NCI-H2227 treated with DMSO at 0.1 percent for 48 hours (cell line): ENCODE measurements around the gene RSRP1.
A peak's percentile ranks its signal among the peaks of the same experiment; 100 is the strongest.

Source experiments
- DNase-seq: peaks from one replicate; lab custom pipeline; 2025; lab: John Stamatoyannopoulos, UW

Gene RSRP1

GRCh38 chr1:25217598-25218232 lies 29.5 kb downstream of the RSRP1 start:
- no peak for DNase-seq

DNA sequence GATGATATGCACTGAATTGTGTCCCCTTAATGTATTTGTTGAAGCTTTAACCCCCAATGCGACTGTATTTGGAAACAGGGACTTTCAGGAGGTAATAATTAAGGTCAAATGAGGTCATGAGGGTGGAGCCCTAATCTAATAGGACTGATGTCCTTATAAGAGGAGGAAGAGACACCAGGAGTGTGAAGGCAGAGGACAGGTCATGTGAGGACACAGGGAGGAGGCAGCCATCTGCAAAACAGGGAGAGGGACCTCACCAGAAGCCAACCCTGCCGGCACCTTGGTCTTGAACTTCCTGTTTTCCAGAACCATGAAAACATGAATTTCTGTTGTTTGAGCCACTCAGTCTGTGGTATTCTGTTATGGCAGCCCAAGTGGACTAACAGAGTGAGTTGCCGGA lies 30.2 kb downstream of the RSRP1 start:
- no peak for DNase-seq

DNA sequence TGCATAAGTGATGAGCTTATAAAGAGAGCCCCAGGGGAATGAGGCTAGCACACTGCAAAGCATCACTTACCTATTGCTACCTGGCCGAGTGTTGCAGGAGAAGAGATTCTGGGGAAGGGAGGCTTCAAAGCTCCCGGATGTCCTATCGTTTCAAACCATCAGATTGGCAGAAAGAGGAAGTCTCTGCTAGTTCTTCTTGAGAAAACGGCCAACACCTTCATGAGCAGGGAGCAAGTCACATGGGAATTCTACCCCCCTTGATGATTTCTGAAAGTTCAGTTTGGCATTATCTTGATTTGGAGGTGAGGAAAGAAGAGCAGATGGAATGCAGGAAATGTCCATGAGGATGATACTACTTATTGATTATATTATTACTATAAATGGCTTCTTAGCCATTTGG lies 31.1 kb downstream of the RSRP1 start:
- no peak for DNase-seq

DNA sequence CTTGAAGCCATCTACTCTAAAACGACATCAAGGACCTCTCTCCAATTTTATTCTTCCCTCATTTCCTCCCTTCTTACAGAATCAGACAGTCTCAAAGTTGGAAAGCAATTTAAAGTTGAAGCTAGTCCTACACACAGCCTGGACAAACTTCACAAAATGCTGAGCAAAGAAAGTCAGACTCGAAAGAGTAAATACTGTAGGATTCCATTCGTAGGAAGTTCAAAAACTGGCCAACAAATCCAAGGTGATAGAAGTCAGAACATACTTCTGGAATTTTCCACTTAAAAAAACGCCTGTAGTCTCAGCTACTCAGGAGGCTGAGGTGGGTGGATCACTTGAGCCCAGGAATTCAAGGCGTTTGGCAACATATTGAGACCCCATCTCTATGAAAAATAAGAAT lies 34.5 kb downstream of the RSRP1 start:
- no peak for DNase-seq

GRCh38 chr1:25210728-25211127 lies 36.5 kb downstream of the RSRP1 start:
- DNase-seq: no peak

DNA sequence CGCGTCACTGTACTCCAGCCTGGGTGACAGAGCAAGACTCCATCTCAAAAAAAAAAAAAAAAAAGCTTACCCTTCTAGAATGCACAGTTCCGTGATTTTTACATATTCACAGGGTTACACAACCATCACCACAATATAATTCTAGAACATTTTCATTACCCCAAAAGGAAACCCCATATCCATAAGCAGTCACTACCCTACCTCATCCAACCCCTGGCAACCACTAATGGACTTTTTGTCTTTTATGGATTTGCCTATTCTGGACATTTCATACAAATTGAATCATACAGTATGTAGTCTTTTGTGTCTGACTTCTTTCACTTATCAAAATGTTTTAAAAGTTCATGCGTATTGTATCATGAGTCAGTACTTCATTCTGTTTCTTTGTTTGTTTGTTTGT lies 37.7 kb downstream of the RSRP1 start:
- DNase-seq: no peak

DNA sequence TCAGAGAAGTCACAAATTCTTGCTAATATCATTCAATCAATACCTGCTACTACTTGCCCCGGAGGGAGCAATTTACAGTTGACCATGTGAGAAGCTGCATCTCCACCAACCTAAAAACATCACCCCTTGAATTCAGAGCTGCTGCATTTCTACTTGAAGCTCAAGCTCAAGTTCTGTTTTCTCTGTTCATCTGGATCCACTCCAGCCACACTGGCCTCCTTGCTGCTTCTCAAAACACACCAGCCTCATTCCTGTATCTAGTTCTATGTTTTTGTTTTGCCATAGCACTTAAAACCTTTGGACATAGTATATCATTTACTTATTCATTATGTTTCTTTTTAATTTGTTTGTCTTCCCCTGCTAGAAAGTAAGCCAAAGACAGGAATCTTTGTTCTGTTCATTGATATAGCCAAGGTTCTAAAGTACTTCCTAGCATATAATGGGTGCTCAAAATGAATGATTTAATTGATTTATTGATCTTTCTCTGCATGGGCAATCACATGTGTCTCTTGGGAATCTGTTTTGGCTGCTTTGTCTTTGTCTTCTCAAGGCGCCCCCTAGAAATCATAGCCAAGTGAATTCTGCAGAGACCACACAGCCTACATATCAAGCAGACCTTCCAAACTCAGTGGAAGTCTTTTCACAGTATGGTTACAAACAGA lies 38.6 kb downstream of the RSRP1 start:
- DNase-seq: no peak

GRCh38 chr1:25208092-25208491 lies 39.2 kb downstream of the RSRP1 start:
- no peak for DNase-seq

DNA sequence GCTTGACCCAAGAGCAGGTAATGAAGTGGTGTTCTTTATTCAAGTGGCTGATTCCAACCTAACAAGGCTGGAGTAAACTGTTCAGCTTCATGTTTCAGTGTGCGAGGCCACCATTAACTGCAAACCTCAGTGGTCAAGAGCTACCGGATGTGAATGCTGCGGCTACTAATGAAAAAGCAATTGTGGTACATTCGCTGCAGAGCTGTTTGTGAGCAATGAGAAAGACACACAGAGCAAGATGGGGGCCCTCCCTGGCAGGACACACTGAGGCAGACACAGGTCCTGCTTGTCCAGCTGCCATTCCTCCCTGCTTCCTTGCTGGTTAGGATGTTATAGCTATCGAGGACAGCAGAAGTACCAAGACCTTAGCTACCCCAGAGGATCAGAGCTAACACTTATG lies 41.1 kb downstream of the RSRP1 start:
- DNase-seq: no peak

DNA sequence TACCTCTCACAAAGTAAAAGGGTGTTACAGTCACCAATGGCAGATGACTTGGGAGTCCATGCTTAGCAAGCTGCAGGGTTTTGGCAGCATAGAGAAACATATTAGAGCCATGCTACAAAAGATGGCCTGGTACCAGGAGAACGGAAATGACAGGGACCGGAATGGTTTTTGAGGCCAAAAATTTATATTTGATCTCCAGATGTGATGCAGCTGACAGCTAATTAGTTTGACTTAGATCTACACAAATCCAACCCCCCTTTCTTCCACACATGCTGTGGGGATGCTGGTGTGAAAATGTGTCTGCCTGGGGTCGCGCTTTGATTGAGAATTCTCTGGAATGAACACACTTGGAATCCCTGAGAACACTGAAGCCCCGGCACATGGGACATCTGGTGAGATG lies 41.5 kb downstream of the RSRP1 start:
- DNase-seq: no peak

- peak; percentile 41 for DNase-seq
Observed at GRCh38 chr1:25204797-25205480, 42.3 kb downstream of the RSRP1 start.

DNA sequence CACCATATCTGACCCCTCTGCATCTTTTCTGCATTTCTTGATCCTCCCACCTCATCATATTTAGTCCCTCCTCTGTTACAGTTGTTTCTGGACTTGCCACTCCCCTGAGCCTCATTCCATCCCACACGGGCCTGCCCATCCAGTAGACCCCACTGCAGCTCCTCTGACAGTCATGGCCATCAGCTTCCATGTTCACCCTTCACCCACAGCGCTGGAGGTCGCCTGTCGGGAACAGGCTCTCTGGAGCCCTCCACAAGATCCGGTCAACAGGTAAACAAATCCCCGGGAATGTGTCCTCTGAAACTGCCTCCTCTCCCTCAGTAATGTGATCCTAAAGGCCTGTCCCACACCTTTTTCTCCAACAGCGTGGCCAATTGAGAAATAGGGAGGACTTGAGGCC lies 46.2 kb downstream of the RSRP1 start:
- DNase-seq: no peak

- DNase-seq: no peak
Observed at GRCh38 chr1:25199819-25200620, 47.2 kb downstream of the RSRP1 start.

GRCh38 chr1:25198663-25199252 lies 48.5 kb downstream of the RSRP1 start:
- no peak for DNase-seq

DNA sequence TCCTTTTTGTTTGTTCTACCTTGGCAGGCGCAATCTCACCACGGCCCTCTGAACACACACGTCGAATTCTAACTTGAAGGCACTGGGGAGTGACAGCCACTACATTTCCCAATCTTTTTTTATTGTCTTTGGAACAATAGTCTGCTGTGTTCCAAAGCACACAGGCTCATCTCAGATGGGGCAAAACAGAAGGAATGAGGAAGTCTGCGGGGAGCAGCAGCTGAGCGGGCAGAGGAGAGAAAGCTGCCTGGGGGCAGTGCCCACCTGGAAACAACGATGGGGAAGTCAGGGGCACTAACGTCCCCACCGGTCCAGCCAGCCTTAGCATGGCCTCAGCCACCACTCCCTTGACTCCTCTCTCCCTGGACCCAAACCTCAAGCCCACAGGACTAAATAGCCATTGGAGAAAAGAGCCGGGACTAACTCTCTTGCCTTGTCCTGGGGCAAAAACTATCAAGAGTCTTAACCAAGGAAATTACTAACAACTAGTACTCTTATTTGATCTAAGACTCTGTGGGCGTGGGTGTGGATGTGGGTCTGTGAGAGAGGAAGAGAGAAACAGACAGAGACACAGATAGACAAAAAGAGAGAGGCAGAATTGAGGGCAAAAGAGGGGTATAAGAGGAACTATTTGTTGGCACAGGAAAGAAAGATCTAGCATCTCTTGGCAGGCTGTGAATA lies 49.1 kb downstream of the RSRP1 start:
- DNase-seq: no peak

DNA sequence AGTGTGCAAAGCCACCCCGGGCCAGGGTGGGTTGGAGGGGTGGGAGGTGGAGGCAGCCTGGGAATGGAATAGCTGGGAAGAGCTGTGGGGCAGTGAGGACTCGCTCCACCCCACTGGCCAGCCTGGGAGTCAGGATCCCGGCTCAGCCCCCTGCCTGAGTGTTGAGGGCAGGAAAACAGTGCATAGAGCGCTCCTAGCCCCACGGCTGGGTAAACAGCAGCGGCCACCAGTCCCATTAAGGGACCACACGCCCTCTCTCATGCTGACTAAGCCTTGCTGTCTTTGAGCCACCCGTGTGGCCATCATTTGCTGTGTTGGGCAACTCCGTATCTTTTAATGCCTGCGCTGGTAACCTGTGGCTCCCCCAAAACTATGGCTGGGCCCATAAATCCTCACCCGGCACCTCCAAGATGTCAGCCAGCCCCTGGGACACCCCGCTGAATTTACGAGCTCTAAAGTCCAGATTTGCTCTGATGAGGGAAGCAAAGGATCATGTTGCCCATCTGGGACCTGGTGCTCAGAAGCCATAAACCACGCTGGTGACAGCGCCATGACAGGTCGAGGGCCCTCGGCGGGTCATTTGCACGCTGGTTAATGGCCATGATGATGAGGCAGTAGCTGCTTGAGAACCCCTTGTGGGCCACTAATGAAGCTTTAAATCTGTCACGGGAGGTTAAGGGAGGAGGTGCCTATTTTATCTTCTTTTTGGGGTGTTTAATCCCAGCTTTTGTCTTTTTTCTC lies 49.8 kb downstream of the RSRP1 start:
- DNase-seq: no peak

DNA sequence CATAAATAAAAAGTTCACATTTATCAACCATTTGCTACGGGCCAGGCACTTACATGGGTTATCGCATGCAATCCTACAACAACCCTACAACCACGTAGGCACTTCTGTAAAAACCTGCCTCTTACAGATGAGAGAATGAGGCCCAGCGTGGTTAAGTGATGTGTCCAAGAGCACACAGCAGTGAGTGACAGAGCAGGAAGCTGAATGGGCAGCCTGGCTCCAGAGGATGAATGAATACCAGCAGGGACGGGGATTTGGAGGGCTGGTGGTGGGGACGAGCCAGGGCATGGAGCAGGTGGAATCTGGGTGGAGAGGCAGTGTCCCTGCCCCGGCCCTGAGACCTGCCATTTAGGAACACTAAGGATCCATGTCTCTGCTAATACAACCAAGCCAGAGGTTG lies 50.4 kb downstream of the RSRP1 start:
- DNase-seq: no peak

GRCh38 chr1:25195835-25196234 lies 51.4 kb downstream of the RSRP1 start:
- DNase-seq: no peak

- DNase-seq: no peak
Observed at GRCh38 chr1:25194572-25195020, 52.7 kb downstream of the RSRP1 start.

GRCh38 chr1:25194054-25194453 lies 53.2 kb downstream of the RSRP1 start:
- no peak for DNase-seq

DNA sequence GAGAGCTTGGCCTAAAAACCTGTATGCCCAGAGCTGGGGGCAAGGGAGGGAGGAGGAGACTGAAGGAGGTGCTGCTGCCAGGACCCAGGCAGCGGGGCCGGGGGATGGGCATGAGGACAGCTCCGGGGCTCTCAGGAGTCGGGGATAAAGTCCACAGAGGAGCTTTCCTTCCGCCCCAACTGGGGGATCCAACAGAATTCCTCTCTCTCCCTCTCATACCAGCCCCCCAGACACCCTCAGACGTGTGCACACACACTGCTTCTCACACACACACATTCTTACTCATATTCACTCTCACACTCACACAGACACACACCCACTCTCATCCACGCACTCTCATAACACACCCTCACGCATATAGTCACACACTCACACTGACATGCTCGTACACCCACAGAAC lies 54.0 kb downstream of the RSRP1 start:
- no peak for DNase-seq
